Gastroesophageal sphincter (tissue), 3 donors: ENCODE results near the gene SUSD2.

Experiments used
- CTCF ChIP-seq, 4 experiments: fragments of 200-600 bp in 2 of 4; fragments of 450-650 bp in 2 of 4; sonication (generic) in 1 of 4; IDR thresholded peaks; one replicate each; pipeline ENCODE4 v1.5.1; 2017 to 2019; ENCODE audit warnings: antibody characterized with exemption in 4 of 4, mild to moderate bottlenecking in 2 of 4, moderate library complexity in 2 of 4
- EP300 ChIP-seq: sonication (generic); formaldehyde crosslinking; IDR thresholded peaks from one replicate; pipeline ENCODE4 v1.6.1; 2017; ENCODE audit warnings: antibody characterized with exemption, mild to moderate bottlenecking
- POLR2A ChIP-seq, 2 donors: fragments of 450-650 bp; IDR thresholded peaks; one replicate each; pipeline ENCODE4 v1.6.1; 2017; ENCODE audit warnings: antibody characterized with exemption in 2 of 2, mild to moderate bottlenecking in 2 of 2, moderate library complexity in 1 of 2
- POLR2AphosphoS5 ChIP-seq: sonication (generic); formaldehyde crosslinking; IDR thresholded peaks from one replicate; pipeline ENCODE4 v1.6.1; 2017; ENCODE audit warnings: antibody characterized with exemption

GRCh38 chr22:24161485-24161884, 19.8 kb upstream of the SUSD2 start:
- TF ChIP-seq POLR2AphosphoS5 (no peak), CTCF (IDR thresholded peaks at IDR 0.05) (no peak), POLR2A (IDR thresholded peaks at IDR 0.05) (no peak), EP300 (no peak)
